Spinal cord (tissue), 10 donors: ENCODE data around the gene MARK3. TPM values are rescaled to one million over a fixed set of nuclear protein-coding genes. Genes with fewer than 3 reads are reported as not detected.

ENCODE experiments used
- DNase-seq, 6 donors: peaks; one replicate each; pipeline versions ENCODE4 v3.0.0 to v3.0.0-alpha.2; 2013 to 2015; ENCODE audit warnings: low spot score in 6 of 6, low read depth in 4 of 6
- H3K27ac ChIP-seq: one replicate; pipeline ENCODE4 v1.5.1; 2013; ENCODE audit warnings: low read depth, low read length, control low read depth
- H3K27me3 ChIP-seq: one replicate; pipeline ENCODE4 v1.6.1; 2013; ENCODE audit warnings: low read length; ENCODE audit not compliant: control insufficient read depth, insufficient read depth
- H3K36me3 ChIP-seq: one replicate; pipeline ENCODE4 v1.6.1; 2013; ENCODE audit warnings: low read length; ENCODE audit not compliant: control insufficient read depth, insufficient read depth
- H3K4me1 ChIP-seq: one replicate; pipeline ENCODE4 v1.6.1; 2013; ENCODE audit warnings: low read length; ENCODE audit not compliant: control insufficient read depth, insufficient read depth
- H3K4me3 ChIP-seq: one replicate; pipeline ENCODE4 v1.5.1; 2013; ENCODE audit warnings: low read depth, low read length, control low read depth
- H3K9me3 ChIP-seq: one replicate; pipeline ENCODE4 v1.6.1; 2013; ENCODE audit warnings: low read length; ENCODE audit not compliant: control insufficient read depth, insufficient read depth
- WGBS: methylation state at CpG from one replicate; pipeline ENCODE4 v1.1.5; 2013; ENCODE audit warnings: missing lambda C conversion rate; ENCODE audit not compliant: insufficient coverage; 5-methylcytosine and 5-hydroxymethylcytosine counted together
- polyA plus RNA-seq, 2 donors: library from polyadenylated mRNA; unstranded; fragments of 120-200 nt; gene quantifications; one replicate each; pipeline ENCODE4 v1.2.1, GENCODE V29; 2013; ENCODE audit not compliant: insufficient read length in 2 of 2
- small RNA-seq: library from RNA; depleted of rRNA; stranded (forward); fragments of <200 nt; gene quantifications from one replicate; pipeline ENCODE3, GENCODE V24; 2014; ENCODE audit warnings: low replicate concordance
- total RNA-seq, 2 donors: library from RNA; depleted of rRNA in 1 of 2; stranded (reverse); fragments of 120-200 nt in 1 of 2; fragments of >200 nt in 1 of 2; gene quantifications; one replicate each; pipeline versions ENCODE4 v1.2.3 to v1.2.4, GENCODE V29; 2013 to 2014
- donor health status: healthy.

MARK3 gene
- total and polyA plus RNA-seq, 4 donors, result 102 to 155 (median 124) TPM

DNA sequence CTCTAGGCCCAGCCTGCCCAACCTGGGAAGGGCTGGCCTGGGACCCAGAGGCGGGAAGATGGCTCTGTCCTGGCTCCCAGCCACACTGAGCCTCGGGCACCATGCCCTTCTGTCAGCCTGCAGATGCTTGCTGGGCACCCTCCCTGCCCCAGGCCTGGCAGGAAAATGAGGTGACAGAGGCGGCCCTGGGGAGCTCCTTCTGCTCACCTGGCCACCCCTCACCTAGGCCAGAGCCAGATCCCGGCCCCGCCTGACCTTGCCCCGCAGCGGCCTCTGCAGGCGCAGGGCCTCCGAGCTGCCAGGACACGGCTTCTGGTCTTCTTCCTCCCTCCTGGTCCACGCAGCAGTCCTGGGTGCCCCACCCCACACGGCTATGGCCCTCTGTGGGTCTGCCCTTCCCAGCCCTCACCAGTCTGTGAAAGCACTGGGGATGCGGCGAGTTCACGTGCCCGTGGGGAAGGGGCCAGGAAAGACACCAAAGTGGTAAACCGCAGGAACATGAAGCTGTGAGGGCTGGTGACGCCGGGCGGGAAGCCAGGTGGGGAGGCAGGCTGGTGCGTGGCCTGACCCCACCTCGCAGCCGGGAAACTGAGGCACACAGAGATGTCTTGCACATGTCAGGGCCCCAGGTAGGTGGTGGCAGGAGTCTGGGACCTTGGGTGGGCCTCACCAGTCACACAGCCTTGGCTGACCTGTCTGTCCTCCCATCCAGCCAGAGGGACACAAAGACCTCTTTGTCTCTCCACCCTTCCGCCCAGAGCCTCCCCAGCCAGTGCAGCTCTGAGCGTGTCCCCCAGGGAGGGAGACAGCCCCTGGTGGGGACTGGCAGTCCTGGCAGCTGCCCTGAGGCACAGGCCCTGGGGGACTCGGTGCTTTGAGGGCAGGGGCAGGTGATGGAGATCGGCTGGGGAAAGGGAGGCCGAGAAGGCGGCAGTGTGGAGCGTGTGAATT lies 164.4 kb downstream of the MARK3 start:
- 49% methylated on average over 23 of the region's 30 CpGs for WGBS
- no peak overlapping the region for H3K4me3 ChIP-seq
- DNase-seq, result peak in 2 of 6 donors; percentile 74 to 78
- H3K27me3 ChIP-seq, result no peaks in the 10 kb centered on the region
- H3K9me3 ChIP-seq, result no peaks in the 10 kb centered on the region
- H3K36me3 ChIP-seq, result peaks cover 30% of the 10 kb centered on the region
- peak overlapping the region; percentile 79 for H3K27ac ChIP-seq
- H3K4me1 ChIP-seq, result peaks cover 75% of the 10 kb centered on the region

DNA sequence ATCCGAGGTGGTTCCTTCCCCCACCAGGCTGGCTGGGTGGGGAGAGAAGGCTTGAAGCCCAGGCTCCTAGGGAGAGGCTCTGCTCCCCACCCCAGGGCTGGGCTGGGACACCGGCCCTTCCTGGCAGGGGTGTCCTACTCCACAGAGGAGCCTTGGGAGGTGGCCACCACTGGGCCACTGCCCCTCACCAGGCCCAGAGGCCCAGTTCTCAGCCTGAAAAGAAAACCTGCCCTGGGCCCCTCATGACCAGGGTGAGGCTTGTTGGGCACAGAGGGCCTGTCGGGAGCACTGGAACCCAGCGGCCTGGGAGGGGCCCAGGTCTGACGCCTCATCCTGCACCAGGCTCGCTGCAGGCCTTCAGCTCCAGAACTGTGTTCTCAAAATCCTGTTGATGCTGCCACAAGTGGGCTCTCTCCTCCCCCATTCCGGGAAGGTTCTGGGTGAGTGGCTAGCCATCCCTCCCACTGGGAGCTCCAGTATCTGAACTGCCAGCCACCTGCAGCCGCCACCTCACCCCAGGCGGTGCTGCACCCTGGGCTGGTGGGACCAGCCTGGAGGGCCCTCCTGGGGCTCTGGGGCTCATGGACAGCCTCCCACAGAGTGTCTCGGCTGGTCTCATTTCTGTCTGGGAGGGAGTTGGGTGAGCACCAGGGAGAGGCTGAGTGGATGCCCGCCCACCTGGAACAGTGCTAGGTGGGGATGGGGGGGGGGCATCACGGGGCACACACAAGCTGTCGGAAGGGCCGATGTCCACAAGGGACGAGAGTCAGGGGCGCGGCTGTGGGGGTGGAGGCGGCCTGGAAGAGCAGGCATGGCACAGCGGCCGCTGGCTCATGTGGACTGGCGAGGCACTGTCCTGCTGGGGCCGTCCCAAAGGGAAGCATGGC lies 165.5 kb downstream of the MARK3 start:
- Histone ChIP-seq H3K9me3 (no peaks in the 10 kb centered on the region), H3K27ac (peak overlapping the region; percentile 79), H3K4me1 (peaks cover 64% of the 10 kb centered on the region), H3K27me3 (no peaks in the 10 kb centered on the region), H3K36me3 (peaks cover 22% of the 10 kb centered on the region), H3K4me3 (no peak overlapping the region)
- DNase-seq, result no peak
- WGBS, result 59% methylated on average over 18 of the region's 22 CpGs

DNA sequence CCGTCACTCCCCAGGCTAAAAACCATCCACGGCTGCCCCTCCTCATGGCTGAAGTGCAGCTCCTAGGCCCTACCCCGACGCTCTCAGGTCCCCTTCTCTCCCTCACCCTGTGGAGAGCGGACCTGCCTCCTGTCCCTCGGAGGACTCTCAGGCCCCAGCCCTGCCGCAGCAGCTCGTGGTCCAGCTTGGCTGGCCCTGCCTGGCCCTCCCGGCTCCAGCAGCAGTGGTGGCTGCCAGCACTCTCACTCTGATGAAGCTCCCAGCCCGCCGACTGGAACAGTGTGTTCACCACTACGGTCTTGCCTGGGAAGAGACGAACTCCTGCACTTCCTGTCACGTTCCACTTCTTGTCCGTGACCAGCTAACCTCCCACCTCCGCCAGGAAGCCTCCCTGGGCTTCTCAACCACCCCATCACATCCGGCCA lies 166.1 kb downstream of the MARK3 start:
- H3K4me1 ChIP-seq, result peaks cover 57% of the 10 kb centered on the region
- peaks cover 21% of the 10 kb centered on the region for H3K36me3 ChIP-seq
- H3K9me3 ChIP-seq, result no peaks in the 10 kb centered on the region
- 69% methylated on average over 17 of the region's 17 CpGs for WGBS
- no peak overlapping the region for H3K4me3 ChIP-seq
- DNase-seq, result no peak
- H3K27me3 ChIP-seq, result no peaks in the 10 kb centered on the region
- peak overlapping the region; percentile 79 for H3K27ac ChIP-seq

DNA sequence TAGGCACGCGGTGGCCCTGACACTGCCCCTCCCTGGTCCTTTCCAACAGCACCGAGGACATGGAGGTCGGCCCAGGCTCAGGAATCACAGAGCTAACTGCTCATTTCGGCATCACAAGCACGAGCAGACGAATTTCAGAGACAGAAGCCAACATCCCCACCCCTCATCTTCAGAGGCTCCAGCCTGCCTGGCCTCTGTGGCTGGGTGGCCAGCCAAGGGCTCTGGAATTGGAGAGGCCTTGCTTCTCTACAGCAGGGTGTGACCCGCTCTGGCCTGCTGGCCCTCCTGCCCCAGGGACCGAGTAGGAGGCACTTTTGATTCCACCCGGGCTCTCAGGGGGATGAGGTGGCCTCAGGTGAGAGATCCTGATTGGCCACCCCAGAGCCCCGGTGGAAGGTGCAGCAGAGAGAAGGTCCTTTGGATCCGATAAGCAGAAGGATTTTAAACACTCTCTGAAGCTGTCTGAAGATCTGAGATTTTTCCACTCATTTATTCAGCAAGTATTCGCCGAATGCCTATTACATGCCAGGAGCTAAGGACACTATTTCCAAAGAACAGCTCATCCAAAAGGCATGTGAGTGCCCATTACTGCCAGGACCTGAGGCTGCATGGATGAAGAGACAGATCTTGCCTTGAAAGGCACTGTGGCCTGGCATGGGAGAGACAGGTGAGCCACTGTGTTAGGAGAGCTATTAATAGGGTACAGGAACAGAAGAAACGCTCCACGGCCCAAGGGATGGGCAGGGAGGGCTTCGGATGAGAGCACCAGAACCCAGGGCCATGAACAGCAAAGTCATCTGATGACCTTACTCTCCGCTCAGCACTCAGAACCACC lies 167.0 kb downstream of the MARK3 start:
- DNase-seq, result no peak
- H3K9me3 ChIP-seq, result no peaks in the 10 kb centered on the region
- peaks cover 49% of the 10 kb centered on the region for H3K4me1 ChIP-seq
- 78% methylated on average over 13 of the region's 18 CpGs for WGBS
- H3K4me3 ChIP-seq, result no peak overlapping the region
- no peaks in the 10 kb centered on the region for H3K27me3 ChIP-seq
- H3K27ac ChIP-seq, result peak overlapping the region; percentile 79
- H3K36me3 ChIP-seq, result peaks cover 20% of the 10 kb centered on the region

DNA sequence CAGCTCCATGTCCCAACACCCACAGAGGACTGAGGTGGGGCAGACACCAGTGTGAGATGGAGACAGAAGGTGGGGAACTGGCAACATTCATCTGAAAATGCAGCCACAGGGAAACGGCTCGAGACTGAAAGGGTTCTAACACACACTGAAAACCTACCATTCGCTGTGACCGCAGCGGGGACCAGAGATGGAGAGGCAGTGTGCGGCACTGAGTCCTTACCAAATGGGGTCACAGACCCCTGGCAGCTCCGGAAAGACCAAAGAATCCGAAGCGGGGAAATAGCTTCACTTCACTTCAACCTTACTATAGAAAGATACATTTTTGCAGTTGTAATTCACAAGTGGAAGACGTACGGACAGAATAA lies 167.6 kb downstream of the MARK3 start:
- H3K9me3 ChIP-seq, result no peaks in the 10 kb centered on the region
- peaks cover 51% of the 10 kb centered on the region for H3K4me1 ChIP-seq
- H3K27ac ChIP-seq, result no peak overlapping the region
- H3K4me3 ChIP-seq, result no peak overlapping the region
- no peaks in the 10 kb centered on the region for H3K27me3 ChIP-seq
- no peak for DNase-seq
- peaks cover 18% of the 10 kb centered on the region for H3K36me3 ChIP-seq
- WGBS, result 92% methylated on average over 7 of the region's 11 CpGs

Small RNA genes lying within 50 kb of the gene (small RNA-seq; reads per million reads assigned to genes)
- gene RNU7-160P (not detected), gene SNORA28 (48.9 reads per million, percentile 97 among the genes with 10 or more reads in this experiment)

Other genes with a start within 250 kb of the MARK3 start
- gene EIF5, start 51.2 kb upstream of the MARK3 start, total RNA-seq, result 100 to 1,000 TPM; 120 to 150 TPM
- gene EIF5, start 51.2 kb upstream of the MARK3 start, polyA plus RNA-seq, result 100 to 1,000 TPM; 191 to 239 TPM
- 100 to 1,000 TPM; 199 to 235 TPM for gene CKB, start 137.4 kb downstream of the MARK3 start, total RNA-seq
- gene CKB, start 137.4 kb downstream of the MARK3 start, polyA plus RNA-seq, result 1,000 to 10,000 TPM; 1,276 to 1,311 TPM
- gene TRMT61A, start 143.8 kb downstream of the MARK3 start, total RNA-seq, result 1 to 10 TPM; 5.3 to 7.9 TPM
- gene TRMT61A, start 143.8 kb downstream of the MARK3 start, polyA plus RNA-seq, result 10 to 100 TPM; 10.7 to 11.7 TPM
- gene BAG5, start 177.2 kb downstream of the MARK3 start, total RNA-seq, result 10 to 100 TPM; 22.6 to 32.4 TPM
- gene BAG5, start 177.2 kb downstream of the MARK3 start, polyA plus RNA-seq, result 10 to 100 TPM; 20.5 to 23.6 TPM
- 10 to 100 TPM; 33.5 to 43.3 TPM for gene COA8, start 177.5 kb downstream of the MARK3 start, total RNA-seq
- gene COA8, start 177.5 kb downstream of the MARK3 start, polyA plus RNA-seq, result 10 to 100 TPM; 49.4 to 57.6 TPM
- 100 to 1,000 TPM; 207 to 300 TPM for gene KLC1, start 243.8 kb downstream of the MARK3 start, total RNA-seq
- 100 to 1,000 TPM; 503 to 505 TPM for gene KLC1, start 243.8 kb downstream of the MARK3 start, polyA plus RNA-seq